ENCODE results near the gene LIN37. TPM values are rescaled to one million over a fixed set of nuclear protein-coding genes. Genes with fewer than 3 reads are reported as not detected.

The LIN37 gene
- total RNA-seq, 4 donors from 2014 or later = 6.8 to 31.6 (median 16.9) TPM

DNA sequence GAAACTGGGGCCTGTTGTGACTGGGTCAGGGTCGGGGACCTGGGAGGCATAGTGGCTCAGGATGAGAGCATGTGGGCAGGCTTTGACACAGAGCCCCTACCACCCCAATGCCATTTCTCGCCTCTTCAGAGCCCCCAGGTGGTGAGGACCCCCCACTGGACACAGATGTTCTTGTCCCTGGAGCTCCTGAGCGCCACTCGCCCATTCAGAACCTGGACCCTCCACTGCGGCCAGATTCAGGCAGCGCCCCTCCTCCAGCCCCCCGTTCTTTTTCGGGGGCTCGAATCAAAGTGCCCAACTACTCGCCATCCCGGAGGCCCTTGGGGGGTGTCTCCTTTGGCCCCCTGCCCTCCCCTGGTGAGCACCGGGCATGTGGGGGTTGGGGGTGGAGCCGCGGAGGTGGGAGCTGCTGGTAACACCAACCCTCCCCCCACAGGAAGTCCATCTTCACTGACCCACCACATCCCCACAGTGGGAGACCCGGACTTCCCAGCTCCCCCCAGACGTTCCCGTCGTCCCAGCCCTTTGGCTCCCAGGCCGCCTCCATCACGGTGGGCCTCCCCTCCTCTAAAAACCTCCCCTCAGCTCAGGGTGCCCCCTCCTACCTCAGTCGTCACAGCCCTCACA, 16.5 kb upstream of the LIN37 start:
- no peaks in the 10 kb centered on the region for H3K36me3 ChIP-seq
- intact Hi-C loops (cut with DNase I; ENCODE audit: low total_unique reads) = no loop called here
- no peak overlapping the region for H3K27ac ChIP-seq
- H3K4me1 ChIP-seq = no peaks in the 10 kb centered on the region
- H3K9me3 ChIP-seq = no peaks in the 10 kb centered on the region
- H3K27me3 ChIP-seq = no peaks in the 10 kb centered on the region
- DNase-seq = peak in 1 of 2 donors; percentile 20
- no peak overlapping the region for H3K4me3 ChIP-seq
- TF ChIP-seq POLR2A (IDR thresholded peaks at IDR 0.05) = no peak
- TF ChIP-seq, protein P1, sequence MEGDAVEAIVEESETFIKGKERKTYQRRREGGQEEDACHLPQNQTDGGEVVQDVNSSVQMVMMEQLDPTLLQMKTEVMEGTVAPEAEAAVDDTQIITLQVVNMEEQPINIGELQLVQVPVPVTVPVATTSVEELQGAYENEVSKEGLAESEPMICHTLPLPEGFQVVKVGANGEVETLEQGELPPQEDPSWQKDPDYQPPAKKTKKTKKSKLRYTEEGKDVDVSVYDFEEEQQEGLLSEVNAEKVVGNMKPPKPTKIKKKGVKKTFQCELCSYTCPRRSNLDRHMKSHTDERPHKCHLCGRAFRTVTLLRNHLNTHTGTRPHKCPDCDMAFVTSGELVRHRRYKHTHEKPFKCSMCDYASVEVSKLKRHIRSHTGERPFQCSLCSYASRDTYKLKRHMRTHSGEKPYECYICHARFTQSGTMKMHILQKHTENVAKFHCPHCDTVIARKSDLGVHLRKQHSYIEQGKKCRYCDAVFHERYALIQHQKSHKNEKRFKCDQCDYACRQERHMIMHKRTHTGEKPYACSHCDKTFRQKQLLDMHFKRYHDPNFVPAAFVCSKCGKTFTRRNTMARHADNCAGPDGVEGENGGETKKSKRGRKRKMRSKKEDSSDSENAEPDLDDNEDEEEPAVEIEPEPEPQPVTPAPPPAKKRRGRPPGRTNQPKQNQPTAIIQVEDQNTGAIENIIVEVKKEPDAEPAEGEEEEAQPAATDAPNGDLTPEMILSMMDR (IDR thresholded peaks at IDR 0.05) = no peak

DNA sequence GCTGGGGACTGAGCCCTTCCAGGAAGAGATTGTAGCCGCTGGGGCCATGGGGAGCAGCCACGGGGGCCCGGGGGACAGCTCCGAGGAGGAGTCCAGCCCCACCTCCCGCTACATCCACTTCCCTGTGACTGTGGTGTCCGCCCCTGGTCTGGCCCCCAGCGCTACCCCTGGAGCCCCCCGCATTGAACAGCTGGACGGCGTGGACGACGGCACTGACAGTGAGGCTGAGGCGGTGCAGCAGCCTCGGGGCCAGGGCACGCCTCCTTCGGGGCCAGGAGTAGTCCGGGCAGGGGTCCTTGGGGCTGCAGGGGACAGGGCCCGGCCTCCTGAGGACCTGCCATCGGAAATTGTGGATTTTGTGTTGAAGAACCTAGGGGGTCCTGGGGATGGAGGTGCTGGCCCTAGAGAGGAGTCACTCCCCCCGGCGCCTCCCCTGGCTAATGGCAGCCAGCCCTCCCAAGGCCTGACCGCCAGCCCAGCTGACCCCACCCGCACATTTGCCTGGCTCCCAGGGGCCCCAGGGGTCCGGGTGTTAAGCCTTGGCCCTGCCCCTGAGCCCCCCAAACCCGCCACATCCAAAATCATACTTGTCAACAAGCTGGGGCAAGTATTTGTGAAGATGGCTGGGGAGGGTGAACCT, 15.7 kb upstream of the LIN37 start:
- H3K27ac ChIP-seq = no peak overlapping the region
- DNase-seq = peak in 1 of 2 donors; percentile 18
- no peaks in the 10 kb centered on the region for H3K9me3 ChIP-seq
- intact Hi-C loops (cut with DNase I; ENCODE audit: low total_unique reads) = no loop called here
- H3K27me3 ChIP-seq = no peaks in the 10 kb centered on the region
- H3K36me3 ChIP-seq = no peaks in the 10 kb centered on the region
- no peak overlapping the region for H3K4me3 ChIP-seq
- TF ChIP-seq, protein P1 (IDR thresholded peaks at IDR 0.05) = no peak
- no peak for TF ChIP-seq POLR2A (IDR thresholded peaks at IDR 0.05)
- H3K4me1 ChIP-seq = no peaks in the 10 kb centered on the region

DNA sequence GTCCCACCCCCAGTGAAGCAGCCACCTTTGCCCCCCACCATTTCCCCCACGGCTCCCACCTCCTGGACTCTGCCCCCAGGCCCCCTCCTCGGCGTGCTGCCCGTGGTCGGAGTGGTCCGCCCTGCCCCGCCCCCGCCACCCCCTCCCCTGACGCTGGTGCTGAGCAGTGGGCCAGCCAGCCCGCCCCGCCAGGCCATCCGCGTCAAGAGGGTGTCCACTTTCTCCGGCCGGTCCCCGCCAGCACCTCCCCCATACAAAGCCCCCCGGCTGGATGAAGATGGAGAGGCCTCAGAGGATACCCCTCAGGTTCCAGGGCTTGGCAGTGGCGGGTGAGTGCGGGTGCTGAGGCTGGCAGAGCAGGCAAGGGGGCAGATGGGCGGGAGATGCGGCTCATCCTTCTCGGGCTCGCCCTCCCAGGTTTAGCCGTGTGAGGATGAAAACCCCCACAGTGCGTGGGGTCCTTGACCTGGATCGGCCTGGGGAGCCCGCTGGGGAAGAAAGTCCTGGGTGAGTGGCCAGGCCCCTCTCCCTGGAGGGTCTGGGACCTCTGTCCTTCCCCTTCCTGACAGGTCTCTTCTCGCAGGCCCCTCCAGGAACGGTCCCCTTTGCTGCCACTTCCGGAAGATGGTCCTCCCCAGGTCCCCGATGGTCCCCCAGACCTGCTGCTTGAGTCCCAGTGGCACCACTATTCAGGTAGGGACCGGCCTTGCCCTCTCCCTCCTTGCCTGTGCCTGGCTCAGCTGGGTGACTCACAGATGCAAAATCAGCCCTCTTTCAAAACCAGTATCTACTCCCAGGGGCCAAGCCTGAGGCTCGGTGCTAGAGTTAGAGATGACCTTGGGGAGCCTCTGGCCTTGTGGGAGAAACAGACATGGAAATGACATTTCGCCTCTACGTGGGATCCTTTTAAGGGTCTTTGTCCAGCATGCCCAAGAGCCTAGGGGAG, 14.9 kb upstream of the LIN37 start:
- no peaks in the 10 kb centered on the region for H3K27me3 ChIP-seq
- H3K4me1 ChIP-seq = no peaks in the 10 kb centered on the region
- peak in 1 of 2 donors; percentile 18 for DNase-seq
- intact Hi-C loops (cut with DNase I; ENCODE audit: low total_unique reads) = no loop called here
- TF ChIP-seq, protein P1 (IDR thresholded peaks at IDR 0.05) = no peak
- no peak for TF ChIP-seq POLR2A (IDR thresholded peaks at IDR 0.05)
- no peaks in the 10 kb centered on the region for H3K9me3 ChIP-seq
- H3K36me3 ChIP-seq = no peaks in the 10 kb centered on the region
- H3K27ac ChIP-seq = no peak overlapping the region
- no peak overlapping the region for H3K4me3 ChIP-seq

DNA sequence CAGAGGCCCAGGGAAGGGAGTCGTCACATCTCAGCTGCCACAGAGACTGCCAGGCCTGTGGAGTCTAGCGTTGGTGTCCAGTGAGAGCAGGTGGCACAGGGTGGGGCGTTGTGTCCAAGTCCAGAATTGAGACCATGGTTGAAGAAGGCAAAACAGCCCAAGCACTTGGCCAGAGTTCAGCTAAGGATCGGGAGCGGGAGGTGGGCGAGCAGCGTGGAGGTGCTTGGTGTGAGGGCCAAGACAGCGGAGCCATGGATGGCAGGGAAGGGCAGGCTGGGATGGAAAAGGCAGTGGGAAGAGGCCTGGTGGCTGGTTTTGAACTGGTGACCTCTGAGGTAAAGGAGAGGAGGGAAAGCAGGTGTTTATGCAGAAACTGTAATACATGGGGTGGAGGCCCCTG, 14.1 kb upstream of the LIN37 start:
- no peaks in the 10 kb centered on the region for H3K4me1 ChIP-seq
- H3K36me3 ChIP-seq = no peaks in the 10 kb centered on the region
- intact Hi-C loops (cut with DNase I; ENCODE audit: low total_unique reads) = no loop called here
- H3K4me3 ChIP-seq = no peak overlapping the region
- TF ChIP-seq, protein P1 (IDR thresholded peaks at IDR 0.05) = no peak
- no peak for TF ChIP-seq POLR2A (IDR thresholded peaks at IDR 0.05)
- DNase-seq = no peak
- no peaks in the 10 kb centered on the region for H3K27me3 ChIP-seq
- no peaks in the 10 kb centered on the region for H3K9me3 ChIP-seq
- no peak overlapping the region for H3K27ac ChIP-seq
